HG02623 (cell line): ENCODE data around the gene KCNK7.
"Not testable (repeated sequence)": the region's sequence is repeated elsewhere in the genome, so short reads cannot be mapped to it uniquely, and the experiment has no call there.

Experiments
- ATAC-seq: cut with Tn5 transposase; IDR thresholded peaks from one replicate; pipeline ENCODE4 v1.9.1; 2021; ENCODE audit warnings: moderate library complexity; ENCODE audit not compliant: unreplicated experiment

The KCNK7 gene

GRCh38 chr11:65595543-65596281 is at the start of gene KCNK7:
Gene KCNK7 (minus strand): TSS chr11:65595800. CDS start chr11:65595772, 28 bp downstream.
- no peak for ATAC-seq

- no peak for ATAC-seq
Measured at GRCh38 chr11:65644837-65645236, 49.2 kb upstream of the KCNK7 start.

- ATAC-seq: no peak
Measured at GRCh38 chr11:65643971-65644370, 48.4 kb upstream of the KCNK7 start.

GRCh38 chr11:65642014-65642671 is 46.5 kb upstream of the KCNK7 start:
- ATAC-seq: no peak

GRCh38 chr11:65641297-65642013 is 45.9 kb upstream of the KCNK7 start:
- no peak for ATAC-seq

GRCh38 chr11:65640483-65641296 is 45.1 kb upstream of the KCNK7 start:
- no peak for ATAC-seq

- no peak for ATAC-seq
Measured at GRCh38 chr11:65639623-65640482, 44.3 kb upstream of the KCNK7 start.

GRCh38 chr11:65639228-65639597 is 43.6 kb upstream of the KCNK7 start:
- not testable (repeated sequence) for ATAC-seq

GRCh38 chr11:65637794-65638419 is 42.3 kb upstream of the KCNK7 start, which contains the start of gene SIPA1:
Gene SIPA1 (plus strand): TSS chr11:65638101. CDS start chr11:65640922, 2,821 bp downstream.
- peak; percentile 53 for ATAC-seq

- ATAC-seq: no peak
Measured at GRCh38 chr11:65637032-65637557, 41.5 kb upstream of the KCNK7 start.

GRCh38 chr11:65636108-65637031 is 40.8 kb upstream of the KCNK7 start:
- ATAC-seq: no peak

GRCh38 chr11:65634905-65635731 is 39.5 kb upstream of the KCNK7 start:
- no peak for ATAC-seq

- no peak for ATAC-seq
Measured at GRCh38 chr11:65634440-65634839, 38.8 kb upstream of the KCNK7 start.

- no peak for ATAC-seq
Measured at GRCh38 chr11:65634109-65634436, 38.5 kb upstream of the KCNK7 start.

GRCh38 chr11:65633390-65634108 is 37.9 kb upstream of the KCNK7 start:
- no peak for ATAC-seq

- ATAC-seq: no peak
Measured at GRCh38 chr11:65630215-65630614, 34.6 kb upstream of the KCNK7 start.

GRCh38 chr11:65629579-65629978 is 34.0 kb upstream of the KCNK7 start:
- no peak for ATAC-seq
